ENCODE measurements around the gene TMEM69.
"Not testable (repeated sequence)": the region's sequence is repeated elsewhere in the genome, so short reads cannot be mapped to it uniquely, and the experiment has no call there.

TMEM69 gene

DNA sequence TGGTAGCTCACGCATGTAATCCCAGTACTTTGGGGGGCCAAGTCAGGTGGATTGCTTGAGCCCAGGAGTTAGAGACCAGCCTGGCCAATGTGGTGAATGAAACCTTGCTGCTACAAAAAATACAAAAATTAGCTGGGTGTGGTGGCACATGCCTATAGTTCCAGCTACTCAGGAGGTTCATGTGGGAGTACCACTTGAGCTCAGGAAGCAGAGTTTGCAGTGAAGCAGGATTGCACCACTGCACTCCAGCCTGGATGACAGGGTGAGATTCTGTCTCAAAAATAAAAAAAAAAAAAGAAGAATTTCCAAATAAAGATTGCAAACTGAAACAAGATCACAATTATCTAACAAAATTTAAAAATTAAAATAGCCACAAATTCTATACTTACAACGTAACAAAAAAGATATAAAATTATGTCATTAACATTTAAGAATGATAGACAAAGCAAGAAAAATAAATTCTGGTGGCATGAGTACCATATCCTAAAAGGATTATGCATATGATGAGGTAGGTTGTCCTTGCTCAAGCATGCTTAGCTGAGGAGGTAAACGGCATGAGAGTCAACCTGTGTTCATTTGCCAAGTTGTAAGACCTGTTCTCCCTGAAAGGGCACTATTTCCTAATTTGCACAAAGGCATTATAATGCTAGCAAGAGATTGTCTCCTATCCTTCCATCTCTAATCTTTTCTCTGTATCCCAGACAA lies 42.2 kb downstream of the TMEM69 start:
- H3K4me1 Mint-ChIP-seq (ENCODE audit: low read depth): peaks cover 1% of the 10 kb centered on the region

DNA sequence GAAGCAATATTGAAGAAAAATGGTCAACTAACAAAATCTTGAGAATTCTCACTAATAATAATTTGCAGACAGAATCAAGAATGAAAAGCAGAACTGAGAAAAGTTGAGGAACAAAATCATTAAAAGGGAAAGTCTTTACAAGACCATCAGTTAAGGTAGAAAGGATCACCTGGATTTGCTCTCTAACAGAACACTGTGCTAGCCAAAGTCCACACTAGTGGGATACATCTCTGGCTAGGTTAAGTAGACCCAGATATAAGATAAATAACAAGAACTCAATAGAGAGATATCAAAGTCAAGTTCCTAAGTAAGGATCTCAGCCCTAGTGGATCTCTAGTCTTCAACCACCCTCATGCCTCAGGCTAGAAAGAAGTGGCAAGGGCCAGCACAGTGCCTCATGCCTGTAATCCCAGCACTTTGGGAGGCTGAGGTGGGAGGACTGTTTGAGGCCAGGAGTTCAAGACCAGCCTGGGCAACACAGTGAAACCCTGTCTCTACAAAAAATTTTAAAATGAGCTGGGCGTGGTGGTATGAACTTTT lies 42.9 kb downstream of the TMEM69 start:
- no peak overlapping the region for H3K4me3 Mint-ChIP-seq
- H3K36me3 Mint-ChIP-seq (ENCODE audit: low read depth): no peaks in the 10 kb centered on the region
- no peak for DNase-seq (ENCODE audit: low spot score)
- no peaks in the 10 kb centered on the region for H3K9me3 Mint-ChIP-seq
- H3K4me1 Mint-ChIP-seq (ENCODE audit: low read depth): peaks cover 1% of the 10 kb centered on the region
- no peaks in the 10 kb centered on the region for H3K27me3 Mint-ChIP-seq (ENCODE audit: low read depth)
- H3K27ac Mint-ChIP-seq: no peak overlapping the region

More for the DNA sequence above, 42.2 kb downstream of the TMEM69 start:
- no peaks in the 10 kb centered on the region for H3K9me3 Mint-ChIP-seq
- H3K36me3 Mint-ChIP-seq (ENCODE audit: low read depth): no peaks in the 10 kb centered on the region
- no peak for DNase-seq (ENCODE audit: low spot score)
- no peak overlapping the region for H3K27ac Mint-ChIP-seq
- H3K4me3 Mint-ChIP-seq: no peak overlapping the region
- no peaks in the 10 kb centered on the region for H3K27me3 Mint-ChIP-seq (ENCODE audit: low read depth)

DNA sequence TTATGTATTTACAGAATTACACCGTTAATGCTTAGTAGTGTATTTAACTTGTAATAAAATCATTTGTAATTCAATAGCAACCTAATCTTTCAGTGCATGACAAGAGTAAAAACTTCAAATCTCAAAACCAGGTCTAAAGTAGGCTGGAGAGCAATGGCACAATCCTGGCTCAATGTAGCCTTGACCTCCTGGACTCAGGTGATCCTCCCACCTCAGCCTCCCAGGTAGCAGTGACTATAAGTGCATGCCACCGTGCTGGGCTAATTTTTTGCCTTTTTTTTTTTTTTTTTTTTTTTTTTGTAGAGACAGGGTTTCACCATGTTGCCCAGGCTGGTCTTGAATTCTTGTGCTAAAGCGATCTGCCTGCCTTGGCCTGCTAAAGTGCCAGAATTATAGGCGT lies 51.2 kb downstream of the TMEM69 start:
- no peak overlapping the region for H3K27ac Mint-ChIP-seq
- no peak for DNase-seq (ENCODE audit: low spot score)
- no peak overlapping the region for H3K4me3 Mint-ChIP-seq
- H3K36me3 Mint-ChIP-seq (ENCODE audit: low read depth): peaks cover 17% of the 10 kb centered on the region
- no peaks in the 10 kb centered on the region for H3K27me3 Mint-ChIP-seq (ENCODE audit: low read depth)
- H3K9me3 Mint-ChIP-seq: no peaks in the 10 kb centered on the region
- peaks cover 5% of the 10 kb centered on the region for H3K4me1 Mint-ChIP-seq (ENCODE audit: low read depth)

DNA sequence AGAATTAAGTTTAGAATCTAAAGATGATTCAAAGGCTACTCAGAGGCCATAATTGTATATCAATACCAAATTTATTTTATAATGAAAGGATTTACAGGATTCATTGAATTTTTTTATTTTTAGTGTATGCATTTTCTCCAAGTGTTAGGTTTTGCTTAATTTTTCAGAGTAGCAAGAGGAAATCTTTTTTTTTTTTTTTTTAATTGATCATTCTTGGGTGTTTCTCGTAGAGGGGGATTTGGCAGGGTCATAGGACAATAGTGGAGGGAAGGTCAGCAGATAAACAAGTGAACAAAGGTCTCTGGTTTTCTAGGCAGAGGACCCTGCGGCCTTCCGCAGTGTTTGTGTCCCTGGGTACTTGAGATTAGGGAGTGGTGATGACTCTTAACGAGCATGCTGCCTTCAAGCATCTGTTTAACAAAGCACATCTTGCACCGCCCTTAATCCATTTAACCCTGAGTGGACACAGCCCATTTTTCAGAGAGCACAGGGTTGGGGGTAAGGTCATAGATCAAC lies 51.7 kb downstream of the TMEM69 start:
- not testable (repeated sequence) for H3K27ac Mint-ChIP-seq; H3K4me3 Mint-ChIP-seq; H3K4me1 Mint-ChIP-seq (ENCODE audit: low read depth); DNase-seq (ENCODE audit: low spot score); H3K27me3 Mint-ChIP-seq (ENCODE audit: low read depth); H3K9me3 Mint-ChIP-seq
- peaks cover 17% of the 10 kb centered on the region for H3K36me3 Mint-ChIP-seq (ENCODE audit: low read depth)

Measured in T-helper 2 cell treated with Interferon-gamma antibody and Interleukin-4, amounts not matched to agents 5 μg/mL and 100 μg/mL, for 36 hours (primary cell).